Hepatocyte (in vitro differentiated cells): ENCODE data around the gene HS2ST1.

Experiments used
- CTCF ChIP-seq: fragments of 200-600 bp; sonication (generic); IDR thresholded peaks from 2 replicates; pipeline ENCODE4 v1.5.1; 2016; ENCODE audit warnings: antibody characterized with exemption, mild to moderate bottlenecking; ENCODE audit not compliant: poor library complexity
- EZH2phosphoT487 ChIP-seq: fragments of 200-600 bp; sonication (generic); IDR thresholded peaks from one replicate; pipeline ENCODE4 v1.6.1; 2018; ENCODE audit warnings: antibody characterized with exemption, mild to moderate bottlenecking, low read depth, moderate library complexity; ENCODE audit not compliant: unreplicated experiment, severe bottlenecking

GRCh38 chr1:87154384-87154783 lies 239.9 kb downstream of the HS2ST1 start:
- TF ChIP-seq CTCF (no peak), EZH2phosphoT487 (no peak)
